ENCODE results near the gene IREB2.
A peak's percentile ranks its signal among the peaks of the same experiment; 100 is the strongest.
"Not testable (repeated sequence)": the region's sequence is repeated elsewhere in the genome, so short reads cannot be mapped to it uniquely, and the experiment has no call there.

The IREB2 gene

DNA sequence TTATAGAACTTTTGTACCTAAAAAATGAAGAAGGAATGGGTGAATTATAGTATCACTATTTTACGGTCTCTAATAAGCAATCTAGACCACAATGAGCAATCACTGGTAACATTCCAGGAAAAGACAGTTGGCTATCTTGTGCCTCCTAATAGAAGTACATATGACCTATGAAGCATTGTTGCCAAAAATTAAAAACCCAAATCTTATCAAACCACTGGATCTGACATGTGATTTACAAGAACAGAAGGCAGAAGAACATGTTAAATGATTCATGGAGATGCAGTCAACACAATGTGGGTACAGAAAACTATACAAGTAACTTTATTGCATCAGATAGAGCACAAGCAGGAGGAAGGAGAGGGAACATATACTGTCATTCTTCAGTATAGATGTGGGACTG, 54.9 kb downstream of the IREB2 start:
- no peak for DNase-seq

DNA sequence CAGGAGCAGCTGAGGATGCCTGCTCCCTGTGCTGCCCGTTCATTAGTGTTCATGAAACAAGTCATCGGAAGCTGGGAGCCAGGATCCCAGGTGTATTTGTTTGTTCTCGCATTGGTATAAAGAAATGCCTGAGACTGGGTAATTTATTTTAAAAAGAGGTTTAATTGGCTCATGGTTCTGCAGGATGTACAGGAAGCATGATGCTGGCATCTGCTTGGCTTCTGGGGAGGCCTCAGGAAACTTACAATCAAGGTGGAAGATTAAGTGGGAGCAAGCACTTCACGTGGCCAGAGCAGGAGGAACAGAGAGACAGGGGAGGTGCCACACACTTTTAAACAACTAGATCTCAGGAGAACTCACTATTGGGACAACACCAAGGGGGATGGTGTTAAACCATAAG, 63.8 kb downstream of the IREB2 start:
- DNase-seq: no peak

DNA sequence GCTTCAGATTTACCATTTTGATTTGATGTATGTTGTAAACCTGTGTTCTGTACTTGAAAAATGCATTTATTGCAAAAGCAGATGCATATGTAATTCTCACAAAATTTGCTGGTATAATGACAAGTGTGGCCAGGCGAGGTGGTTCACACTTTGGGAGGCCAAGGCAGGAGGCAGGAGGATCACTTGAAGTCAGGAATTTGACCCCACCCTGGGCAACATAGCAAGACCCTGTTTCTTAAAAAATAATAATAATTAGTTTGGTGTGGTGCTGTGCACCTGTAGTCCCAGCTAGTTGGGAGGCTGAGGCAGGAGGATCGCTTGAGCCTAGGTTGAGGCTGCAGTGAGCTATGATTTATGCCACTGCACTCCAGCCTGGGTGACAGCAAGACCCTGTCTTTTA, 64.6 kb downstream of the IREB2 start:
- no peak for DNase-seq

DNA sequence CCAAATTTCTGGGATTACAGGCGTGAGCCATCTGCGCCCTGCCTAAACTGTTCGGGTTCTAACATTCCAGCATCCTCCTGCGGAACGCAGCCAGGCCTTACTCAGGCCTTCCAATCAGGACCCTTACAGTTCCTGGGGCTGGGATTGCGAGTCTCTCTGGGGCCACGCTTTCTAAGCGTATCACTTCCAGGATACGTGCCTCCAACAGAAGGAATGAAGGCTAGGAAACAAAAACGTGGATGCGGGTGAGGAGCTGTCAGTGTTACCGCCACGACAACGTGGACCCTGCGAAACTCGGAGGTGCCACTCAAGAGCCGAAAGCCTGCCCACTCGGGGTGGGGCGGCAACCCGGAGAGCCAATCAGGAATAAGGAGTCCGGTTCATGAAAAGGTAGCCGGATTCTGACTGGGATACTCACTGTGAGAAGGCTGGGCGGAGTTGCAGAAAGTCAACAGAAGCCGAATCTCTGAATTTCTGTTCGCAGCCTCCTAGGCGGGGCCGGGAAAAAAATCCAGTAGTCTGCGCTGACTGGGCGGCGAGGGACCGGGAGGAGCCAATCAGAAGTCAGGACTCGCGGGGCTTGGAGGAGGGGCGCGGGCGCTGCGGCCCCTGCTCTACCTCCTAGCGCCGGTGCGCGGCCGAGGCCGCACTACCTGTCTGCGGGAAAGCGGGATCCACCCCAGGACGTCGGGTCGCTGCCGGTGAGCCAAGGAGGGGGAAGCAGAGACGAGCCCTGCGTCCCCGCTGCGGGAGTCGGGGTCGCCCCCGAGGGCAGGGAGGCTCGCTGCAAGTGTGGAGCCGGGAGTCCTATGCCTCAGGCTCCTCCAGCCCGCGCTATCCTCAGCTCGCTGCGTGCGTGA, 69.2 kb downstream of the IREB2 start, which contains the start of gene HYKK:
TSS of gene HYKK (plus strand) at position 607 of the 860 bp plus-strand sequence. CDS start 5,512 bp downstream, outside the sequence.
- peak; percentile 67 to 68 for DNase-seq

DNA sequence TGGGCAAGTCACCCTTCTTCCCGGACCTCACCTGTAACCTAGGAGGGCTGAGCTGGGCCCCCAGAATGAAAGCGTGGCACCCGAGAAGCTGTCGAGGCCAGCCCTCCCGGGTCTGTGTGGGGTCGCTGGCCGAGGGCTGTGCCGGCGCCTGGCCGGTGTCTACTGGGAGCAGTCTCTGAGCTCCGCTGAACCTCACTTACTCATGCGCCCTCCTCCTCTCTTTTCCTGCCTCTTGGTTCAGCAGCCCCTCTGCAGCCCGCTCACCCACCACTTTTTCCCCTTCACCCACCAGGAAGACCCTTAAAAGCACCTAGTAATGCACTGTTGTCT, 69.8 kb downstream of the IREB2 start:
- peak in 1 of 2 experiments; percentile 1 for DNase-seq

DNA sequence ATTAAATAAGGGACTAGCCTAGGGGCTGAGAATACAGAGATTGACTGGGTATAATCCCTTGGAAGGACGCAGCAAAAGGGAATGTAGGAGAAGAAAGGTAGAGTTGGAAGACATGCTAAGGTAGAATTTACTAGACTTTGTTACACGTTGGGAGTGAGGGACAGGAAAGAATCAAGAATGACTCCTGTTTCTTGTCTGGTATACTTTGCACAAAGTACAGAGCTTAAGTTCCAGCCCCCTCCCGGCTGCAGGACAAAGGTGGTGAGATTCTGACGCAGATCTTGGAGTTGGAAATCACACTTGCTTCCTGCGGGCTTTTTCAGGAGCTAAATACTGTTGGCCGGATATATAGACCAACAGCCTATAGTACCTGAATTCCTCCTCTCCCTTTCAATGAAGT, 70.3 kb downstream of the IREB2 start:
- no peak for DNase-seq

DNA sequence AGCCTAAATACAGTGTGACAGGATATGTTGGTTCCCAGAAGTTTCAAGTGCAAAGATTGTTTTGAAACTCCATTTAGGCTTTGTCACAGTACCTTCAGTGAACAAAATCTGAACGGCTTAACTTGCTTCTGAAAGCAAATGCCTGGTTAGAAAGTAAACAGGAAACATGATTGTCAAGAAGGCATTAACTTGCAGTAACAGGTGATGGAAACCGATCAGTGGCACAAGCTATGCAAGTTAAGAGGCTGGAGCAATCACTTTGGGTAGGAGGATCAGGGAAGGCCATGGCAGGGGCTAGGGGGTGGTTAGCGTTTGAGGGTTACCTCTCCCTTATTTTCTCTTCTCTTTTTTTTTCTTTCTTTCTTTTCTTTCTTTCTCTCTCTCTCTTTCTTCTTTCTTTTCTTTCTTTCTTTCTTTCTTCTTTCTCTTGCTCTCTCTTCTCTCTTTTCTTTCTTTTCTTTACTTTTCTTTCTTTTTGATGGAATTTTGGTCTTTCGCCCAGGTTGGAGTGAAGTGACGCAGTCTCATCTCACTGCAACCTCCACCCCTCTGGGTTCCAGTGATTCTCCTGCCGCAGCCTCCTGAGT, 71.8 kb downstream of the IREB2 start:
- no peak for DNase-seq

DNA sequence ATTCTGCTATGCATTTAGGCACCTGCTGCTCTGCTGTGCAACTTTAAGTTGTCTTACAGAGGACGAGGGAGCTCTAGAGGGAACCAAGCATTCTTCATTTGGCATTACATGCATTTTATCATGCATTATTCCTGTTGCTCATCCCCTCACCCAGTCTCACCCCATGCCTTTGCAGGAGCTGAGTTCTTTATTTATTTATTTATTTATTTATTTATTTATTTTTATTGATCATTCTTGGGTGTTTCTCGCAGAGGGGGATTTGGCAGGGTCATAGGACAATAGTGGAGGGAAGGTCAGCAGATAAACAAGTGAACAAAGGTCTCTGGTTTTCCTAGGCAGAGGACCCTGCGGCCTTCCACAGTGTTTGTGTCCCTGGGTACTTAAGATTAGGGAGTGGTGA, 82.0 kb downstream of the IREB2 start:
- not testable (repeated sequence) for DNase-seq

DNA sequence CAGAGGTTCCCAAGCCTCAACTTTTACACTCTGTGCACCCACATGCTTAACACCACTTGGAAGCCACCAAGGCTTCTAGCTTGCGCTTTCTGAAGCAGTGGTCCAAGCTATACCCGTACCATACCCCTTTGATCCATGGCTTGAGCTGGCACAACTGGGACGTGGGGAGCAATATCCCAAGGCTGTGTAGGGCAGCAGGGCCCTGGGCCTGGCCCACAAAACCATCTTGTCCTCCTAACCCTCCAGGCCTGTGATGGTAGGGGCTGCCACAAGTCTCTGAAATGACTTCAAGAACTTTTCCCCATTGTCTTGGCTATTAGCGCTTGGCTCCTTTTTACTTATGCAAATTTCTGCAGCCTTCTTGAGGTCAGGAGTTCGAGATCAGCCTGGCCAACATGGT, 86.2 kb downstream of the IREB2 start:
- DNase-seq: no peak

DNA sequence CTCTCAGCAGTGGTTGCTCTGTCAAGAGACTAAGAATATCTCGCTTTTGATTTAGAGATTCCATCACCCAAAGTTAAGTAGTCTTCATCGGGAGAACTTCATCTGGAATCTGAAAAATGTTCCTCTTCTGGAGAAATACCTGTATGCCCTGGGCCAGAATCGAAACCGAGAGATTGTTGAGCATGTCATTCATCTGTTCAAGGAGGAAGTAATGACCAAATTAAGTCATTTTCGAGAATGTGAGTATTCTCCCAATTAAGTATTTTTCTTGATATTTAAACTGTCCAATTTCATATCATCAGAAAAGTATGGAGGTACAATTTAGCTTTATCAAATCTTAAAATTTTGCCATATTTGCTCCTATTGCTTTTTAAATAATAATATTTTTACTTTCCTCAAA, 89.3 kb downstream of the IREB2 start:
- DNase-seq: no peak

DNA sequence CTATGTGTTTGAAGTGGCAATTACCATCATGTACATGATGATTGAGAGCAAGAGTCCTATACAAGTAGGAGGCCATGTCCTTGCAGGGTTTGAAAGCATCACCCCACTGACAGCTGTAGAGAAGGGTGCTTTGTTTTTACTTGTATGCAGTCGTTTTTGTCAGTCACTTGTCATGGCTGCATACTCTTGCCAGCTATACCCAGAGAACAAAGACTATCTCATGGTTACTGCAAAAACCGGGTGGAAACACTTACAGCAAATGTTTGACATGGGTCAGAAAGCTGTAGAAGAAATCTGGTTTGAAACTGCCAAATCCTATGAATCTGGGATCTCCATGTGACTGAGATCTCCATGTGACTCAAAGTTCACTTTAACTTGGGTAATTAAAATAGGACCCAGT, 95.3 kb downstream of the IREB2 start:
- no peak for DNase-seq

DNA sequence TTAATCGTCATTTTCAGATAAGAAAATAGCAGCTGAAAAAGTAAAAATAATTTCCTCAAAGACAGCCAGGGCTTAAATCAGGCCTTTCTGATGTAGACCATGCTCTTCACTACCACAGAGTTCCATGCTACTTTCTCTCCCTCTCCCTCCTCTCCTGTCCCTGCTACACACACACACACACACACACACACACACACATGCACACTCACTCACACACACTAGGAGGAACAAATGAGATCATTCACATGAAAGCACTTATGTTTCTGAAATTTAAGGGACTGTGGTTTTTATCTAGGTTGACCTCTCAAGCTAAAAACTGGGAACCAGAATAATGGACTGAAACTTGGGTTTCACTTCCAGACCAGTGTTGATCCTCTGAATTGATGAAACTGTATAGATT, 98.1 kb downstream of the IREB2 start:
- DNase-seq: no peak

DNA sequence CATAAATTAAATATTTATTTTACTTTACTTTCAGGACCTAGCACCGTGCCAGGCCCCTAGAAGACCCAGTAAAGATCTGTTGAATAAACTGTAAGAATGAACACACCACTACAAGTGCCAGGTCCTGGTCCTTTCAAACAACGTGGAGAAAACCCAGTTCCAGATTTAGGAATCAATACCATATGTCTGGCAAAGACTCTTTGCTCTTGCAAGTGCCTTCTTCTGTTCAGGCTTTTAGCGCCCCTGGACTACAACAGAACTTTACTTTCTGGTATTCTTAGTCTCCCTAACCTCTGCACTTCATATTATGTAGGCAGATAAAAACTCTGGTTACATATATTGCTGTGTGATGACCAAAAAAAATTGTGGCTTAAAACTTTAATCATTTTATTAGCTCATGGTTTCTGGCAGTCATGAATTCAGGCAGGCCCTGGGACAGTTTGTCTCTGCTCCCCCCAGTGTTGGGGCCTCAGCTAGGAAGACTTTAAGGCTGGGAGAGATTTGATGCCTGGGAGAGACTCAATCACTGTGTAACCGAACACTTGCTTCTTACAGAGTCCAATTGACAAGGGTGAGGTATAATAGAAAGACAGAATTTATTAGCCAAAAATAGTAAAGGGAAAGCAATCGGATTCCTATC, 99.4 kb downstream of the IREB2 start:
- no peak for DNase-seq

DNA sequence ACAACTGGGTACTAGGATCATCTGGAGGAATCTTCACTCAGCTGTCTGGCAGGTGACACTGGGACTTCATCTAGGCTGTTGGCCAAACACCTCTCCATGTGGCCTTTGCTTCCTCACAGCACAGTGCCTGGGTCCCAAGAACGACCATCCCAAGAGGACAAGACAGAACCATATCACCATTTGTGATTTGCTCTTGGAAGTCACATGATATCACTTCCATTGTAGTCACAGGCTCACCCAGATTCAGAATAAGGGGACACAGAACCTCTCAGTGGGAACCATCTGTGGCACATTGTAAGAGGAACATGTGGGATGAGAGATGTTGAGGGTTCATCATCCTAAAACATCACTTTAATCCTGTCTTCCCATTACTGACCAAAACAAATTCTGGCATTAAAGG, 100.3 kb downstream of the IREB2 start:
- no peak for DNase-seq

DNA sequence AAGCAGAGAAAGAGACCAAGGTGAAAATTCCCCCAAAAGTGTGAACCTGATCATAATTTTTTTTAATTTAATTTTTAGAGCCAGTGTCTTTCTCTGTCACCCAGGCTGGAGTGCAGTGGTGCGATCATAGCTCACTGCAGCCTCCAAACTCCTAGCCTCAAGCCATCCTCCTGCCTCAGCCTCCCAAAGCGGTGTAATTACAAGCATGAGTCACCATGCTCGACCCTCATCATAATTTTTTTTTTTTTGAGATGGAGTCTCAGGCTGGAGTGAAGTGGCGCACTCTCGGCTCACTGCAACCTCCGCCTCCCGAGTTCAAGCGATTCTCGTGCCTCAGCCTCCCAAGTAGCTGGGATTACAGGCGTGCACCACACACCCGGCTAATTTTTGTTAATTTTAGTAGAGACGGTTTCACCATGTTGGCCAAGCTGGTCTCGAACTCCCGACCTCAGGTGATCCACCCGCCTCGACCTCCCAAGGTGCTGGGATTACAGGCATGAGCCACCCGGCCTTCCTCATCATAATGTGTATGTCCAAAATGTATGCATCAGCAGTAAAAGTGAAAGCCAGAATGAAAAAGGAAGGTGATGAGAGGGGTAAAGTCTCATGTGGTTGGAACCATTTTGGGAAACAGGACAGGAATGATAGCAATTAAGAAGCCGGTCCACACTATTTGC, 101.6 kb downstream of the IREB2 start:
- DNase-seq: not testable (repeated sequence)

DNA sequence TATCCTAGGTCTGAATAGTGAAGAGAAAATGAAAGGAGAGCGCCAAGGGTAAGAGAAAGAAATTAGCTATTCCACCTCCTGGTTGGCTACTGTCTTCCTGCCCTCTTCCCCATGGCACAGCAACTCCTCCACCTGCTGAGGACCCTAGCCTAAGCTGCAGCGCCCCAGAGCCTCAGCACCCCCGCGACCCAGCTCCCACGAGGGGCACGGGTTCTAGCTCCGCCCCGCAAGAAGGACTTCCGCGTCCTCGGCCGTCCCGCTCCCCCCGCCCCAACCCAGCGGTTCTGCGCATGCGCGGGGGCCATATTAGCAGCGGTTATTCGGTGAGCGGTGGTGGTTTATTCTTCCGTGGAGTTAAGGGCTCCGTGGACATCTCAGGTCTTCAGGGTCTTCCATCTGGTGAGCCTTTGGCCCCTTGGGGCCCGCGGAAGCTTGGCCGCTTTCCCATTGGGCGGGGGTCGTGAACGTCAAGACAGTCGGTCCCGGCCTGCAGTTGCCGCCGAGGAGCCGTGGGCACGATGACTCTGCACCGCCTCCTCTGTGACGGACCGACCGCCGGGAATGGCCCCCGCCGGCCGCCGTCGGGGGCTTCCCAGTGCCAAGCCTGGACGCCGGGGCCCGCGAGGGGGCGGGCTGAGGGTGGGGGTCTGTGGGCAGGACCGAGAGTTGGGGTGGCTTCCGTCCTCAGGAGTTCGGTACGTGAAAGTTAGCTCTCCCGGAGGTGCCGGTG, 102.3 kb downstream of the IREB2 start, which contains the start of gene PSMA4:
TSS of gene PSMA4 (plus strand) at position 304 of the 730 bp plus-strand sequence. CDS start 1,484 bp downstream, outside the sequence.
- DNase-seq: peak; percentile 93

DNA sequence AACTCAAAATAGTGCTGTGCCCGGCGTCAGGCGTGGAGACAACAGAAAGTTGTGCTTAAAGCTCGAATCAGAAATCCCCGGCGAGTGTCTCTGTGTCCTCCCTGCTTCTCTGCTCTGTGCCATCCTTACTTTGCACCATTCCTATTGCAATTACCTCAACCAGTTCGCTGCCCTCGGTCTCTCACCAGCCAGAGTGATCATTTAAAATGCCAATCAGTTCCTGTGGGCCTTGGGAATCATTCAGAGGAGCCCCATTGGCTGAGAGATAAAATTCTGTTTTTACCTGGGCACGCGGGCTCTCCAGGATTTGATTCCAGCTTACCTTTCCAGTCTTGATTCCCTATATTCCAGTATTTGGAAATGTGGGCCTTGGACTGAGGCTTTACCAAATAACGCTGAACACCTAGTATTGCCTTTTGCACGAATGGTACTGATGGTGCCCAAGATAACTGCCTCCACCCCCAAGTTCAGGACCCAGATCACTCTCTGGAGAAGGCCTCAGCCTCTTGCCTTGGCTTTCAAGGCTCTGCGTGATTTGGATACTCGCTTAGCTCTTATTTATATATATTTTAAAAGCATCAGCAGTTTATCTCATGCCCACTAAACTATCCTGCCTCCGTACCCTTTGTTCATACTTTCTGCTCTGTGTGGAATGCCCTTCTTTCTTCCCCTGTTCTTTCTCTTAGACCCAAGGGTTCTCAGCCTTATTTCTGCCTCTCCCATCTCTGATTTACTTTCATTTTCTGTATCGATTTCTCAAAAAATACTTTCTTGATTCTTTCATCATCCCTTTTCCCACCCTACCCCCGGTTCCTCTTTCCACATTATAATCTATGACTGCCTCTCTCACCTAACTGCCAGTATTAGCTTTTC, 103.1 kb downstream of the IREB2 start:
- no peak for DNase-seq

DNA sequence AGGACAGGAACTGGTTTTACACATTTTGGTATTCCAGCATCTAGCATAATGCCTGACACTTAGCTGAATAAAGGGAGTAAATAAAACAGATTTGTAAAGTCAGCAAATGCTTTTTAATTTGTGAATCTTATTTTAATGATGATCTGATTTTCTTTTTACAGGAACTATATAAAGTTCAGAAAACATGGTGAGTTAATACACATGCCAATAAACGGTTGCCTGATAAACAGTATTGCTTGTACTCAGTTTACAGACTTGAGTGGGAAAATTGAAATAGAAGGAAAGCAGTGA, 103.7 kb downstream of the IREB2 start:
- DNase-seq: no peak

DNA sequence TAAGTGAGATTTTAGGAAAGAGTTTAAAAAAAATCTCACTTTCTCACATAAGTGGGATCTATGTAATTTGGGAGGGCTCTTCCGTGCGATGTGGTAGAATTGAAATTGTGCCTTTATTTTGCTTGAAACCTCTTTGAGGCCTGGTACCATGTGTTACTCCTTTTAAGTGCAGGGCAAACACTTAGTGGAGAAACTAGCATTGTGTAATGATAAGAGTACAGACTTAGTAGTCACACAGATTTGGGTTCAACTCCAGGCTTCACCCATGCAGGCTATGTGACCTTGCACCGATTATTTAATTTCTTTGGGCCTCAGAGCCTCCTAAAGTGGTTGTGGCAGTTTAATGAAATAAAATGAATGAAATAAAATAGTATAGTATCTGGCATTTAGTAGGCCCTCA, 104.6 kb downstream of the IREB2 start:
- no peak for DNase-seq

DNA sequence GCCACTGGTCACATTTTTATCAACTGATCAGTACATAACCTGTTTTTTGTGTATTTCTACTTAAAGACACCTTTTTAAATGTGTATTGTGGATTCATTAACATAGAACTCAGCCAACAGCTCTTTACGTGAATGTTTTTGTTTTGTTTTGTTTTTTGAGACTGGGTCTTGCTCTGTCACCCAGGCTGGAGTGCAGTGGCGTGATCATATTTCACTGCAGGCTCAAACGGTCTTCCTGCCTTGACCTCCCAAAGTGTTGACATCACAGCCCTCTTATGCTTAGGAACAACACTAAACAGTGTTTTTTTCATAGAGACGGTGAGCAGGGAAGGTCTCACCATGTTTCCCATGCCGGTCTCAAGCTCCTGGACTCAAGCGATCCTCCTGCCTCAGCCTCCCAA, 112.2 kb downstream of the IREB2 start:
- DNase-seq: no peak

DNA sequence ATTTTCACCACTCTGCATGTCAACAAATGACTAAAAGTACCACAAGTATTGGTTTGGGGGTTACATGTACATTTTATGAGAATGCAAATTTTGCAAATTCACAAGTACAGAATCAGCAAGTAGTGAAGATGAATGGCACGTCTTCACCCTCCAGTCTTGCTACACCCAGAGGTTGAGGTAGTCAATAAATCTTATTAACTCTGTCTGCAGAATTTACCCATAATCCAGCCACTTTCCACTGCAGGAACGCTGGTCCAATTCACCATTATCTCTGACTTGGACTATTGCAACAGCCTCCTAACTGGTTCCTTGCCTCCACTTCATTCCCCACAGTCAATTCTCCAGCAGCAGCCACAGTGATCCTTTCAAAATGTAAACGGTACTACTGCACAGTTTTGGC, 112.8 kb downstream of the IREB2 start:
- no peak for DNase-seq
